ENCODE data around the gene GSTM2.

DNA sequence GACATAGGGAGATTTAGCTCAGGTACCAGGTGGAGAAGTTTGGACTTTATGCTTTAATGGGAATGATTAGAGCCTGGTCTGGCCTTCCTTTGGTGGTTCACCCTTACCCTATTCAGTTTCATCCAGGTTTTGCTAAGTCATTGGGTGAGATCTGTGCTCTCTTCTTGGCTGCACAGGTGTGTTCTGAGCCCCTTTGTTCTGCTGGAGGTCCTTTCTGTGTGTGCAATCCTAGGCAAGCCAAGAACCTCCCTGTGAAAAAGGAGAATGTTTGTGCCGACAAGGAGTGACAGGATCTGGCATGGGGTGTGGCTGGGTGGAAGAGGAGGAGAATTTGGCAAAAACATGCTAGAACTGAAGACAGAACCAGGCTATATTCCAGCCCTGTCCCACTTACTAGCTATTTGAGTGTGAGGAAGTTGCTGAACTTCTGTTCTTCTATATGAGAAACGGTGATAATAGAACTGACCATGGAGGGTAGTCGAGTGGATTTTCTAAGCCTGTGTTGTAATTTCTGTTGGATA lies 48.8 kb downstream of the GSTM2 start:
- TF ChIP-seq, protein P1, sequence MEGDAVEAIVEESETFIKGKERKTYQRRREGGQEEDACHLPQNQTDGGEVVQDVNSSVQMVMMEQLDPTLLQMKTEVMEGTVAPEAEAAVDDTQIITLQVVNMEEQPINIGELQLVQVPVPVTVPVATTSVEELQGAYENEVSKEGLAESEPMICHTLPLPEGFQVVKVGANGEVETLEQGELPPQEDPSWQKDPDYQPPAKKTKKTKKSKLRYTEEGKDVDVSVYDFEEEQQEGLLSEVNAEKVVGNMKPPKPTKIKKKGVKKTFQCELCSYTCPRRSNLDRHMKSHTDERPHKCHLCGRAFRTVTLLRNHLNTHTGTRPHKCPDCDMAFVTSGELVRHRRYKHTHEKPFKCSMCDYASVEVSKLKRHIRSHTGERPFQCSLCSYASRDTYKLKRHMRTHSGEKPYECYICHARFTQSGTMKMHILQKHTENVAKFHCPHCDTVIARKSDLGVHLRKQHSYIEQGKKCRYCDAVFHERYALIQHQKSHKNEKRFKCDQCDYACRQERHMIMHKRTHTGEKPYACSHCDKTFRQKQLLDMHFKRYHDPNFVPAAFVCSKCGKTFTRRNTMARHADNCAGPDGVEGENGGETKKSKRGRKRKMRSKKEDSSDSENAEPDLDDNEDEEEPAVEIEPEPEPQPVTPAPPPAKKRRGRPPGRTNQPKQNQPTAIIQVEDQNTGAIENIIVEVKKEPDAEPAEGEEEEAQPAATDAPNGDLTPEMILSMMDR (IDR thresholded peaks at IDR 0.05 in 2 of 3, conservative IDR thresholded peaks at IDR 0.05 in 1 of 3; ENCODE audit: borderline replicate concordance in 1 of 3, insufficient read depth in 1 of 3, low read depth in 2 of 3, low read length in 2 of 3), result no peak
- no peak for TF ChIP-seq POLR2AphosphoS5 (IDR thresholded peaks at IDR 0.05; ENCODE audit: low read depth, low read length)
